GM18505 (cell line): ENCODE measurements around the gene OSBPL6.

Source experiments
- ATAC-seq: cut with Tn5 transposase; IDR thresholded peaks from one replicate; pipeline ENCODE4 v1.9.1; 2021; ENCODE audit not compliant: unreplicated experiment
- POLR2A ChIP-seq: IDR thresholded peaks from 4 replicates; pipeline ENCODE4 v1.6.1; 2011; ENCODE audit warnings: borderline replicate concordance; ENCODE audit not compliant: insufficient read depth, insufficient read length; ENCODE audit errors: extremely low read depth

OSBPL6 gene

GRCh38 chr2:178211943-178212342 lies 17.6 kb downstream of the OSBPL6 start:
- no peak for ATAC-seq

DNA sequence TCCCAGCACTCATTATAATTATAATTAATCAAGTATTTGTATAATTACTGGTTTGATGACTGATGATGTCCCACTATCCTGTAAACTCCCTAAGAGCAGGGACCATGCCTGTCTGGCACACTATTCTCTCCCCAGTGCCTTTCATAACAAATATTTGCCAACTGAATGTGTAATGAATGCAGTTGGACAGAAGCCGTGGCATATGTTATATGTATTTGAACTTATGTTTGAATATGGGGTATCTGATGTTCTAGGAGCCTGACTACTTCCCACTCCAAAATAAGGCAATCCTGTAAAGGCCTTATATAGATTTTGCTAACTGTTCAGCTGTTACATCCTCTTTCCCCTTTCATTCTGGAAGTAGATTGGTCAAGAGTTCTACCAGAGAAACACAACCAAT lies 19.7 kb downstream of the OSBPL6 start:
- ATAC-seq: no peak
- TF ChIP-seq POLR2A: no peak

More at GRCh38 chr2:178211943-178212342, 17.6 kb downstream of the OSBPL6 start:
- no peak for TF ChIP-seq POLR2A

DNA sequence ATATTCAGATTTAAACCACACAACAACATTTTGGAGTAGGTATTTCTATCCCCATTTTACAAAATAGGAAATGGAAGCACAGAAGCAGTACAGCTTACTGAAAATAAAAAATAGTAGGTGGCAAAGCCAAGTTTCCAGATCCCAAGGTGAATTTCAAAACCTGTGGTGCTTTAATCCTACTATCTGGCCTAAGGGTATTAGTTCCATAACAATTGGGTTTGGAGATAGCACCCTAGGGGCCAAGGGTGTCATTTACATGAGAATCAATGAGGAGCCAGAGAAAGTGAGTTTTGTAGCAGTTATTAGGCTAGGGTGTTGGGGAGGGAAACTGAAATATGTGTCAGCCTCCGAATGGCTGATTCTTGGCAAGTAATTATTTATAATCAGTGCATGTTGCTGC lies 24.9 kb downstream of the OSBPL6 start:
- TF ChIP-seq POLR2A: no peak
- ATAC-seq: no peak

DNA sequence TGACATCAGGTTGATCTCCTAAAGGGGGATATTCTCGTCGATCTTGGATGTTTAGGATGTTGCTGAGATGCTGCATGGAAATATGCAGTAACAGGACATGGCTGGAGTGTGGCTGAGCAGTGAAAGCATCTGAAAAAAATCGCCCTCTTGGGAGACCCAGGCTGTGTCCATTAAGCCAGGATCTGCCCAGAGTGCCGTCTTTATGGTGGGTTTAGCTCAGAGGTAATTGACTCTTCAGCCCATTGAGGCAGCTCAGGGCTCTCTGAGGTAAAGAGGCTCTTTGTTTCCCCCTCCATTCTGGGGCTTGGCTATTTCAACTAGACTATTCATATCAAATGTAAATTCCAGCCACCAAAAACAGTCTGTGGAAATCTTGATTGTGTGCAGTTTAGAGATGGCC lies 26.5 kb downstream of the OSBPL6 start:
- TF ChIP-seq POLR2A: no peak
- ATAC-seq: no peak

DNA sequence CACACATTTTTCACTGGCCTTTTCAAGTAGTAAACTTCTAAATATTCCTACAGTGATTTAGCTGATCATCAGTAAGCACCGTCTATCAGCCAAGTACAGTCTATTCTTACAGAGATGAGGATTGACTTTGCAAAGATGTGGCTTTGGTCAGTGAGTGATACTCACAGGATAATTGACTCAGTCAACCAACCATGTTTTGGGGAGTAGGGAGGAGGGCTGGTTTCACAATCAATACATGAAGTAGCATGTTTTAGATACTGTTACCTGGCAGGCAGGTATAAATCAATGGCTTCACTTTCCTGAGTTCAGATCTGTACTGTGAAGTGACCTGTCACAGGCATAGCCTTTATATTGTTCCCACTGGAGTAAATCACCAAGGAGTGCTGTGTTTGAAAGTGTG lies 27.2 kb downstream of the OSBPL6 start:
- no peak for TF ChIP-seq POLR2A
- ATAC-seq: no peak

- ATAC-seq: no peak
- no peak for TF ChIP-seq POLR2A
Observed at GRCh38 chr2:178223806-178224205, 29.5 kb downstream of the OSBPL6 start.

DNA sequence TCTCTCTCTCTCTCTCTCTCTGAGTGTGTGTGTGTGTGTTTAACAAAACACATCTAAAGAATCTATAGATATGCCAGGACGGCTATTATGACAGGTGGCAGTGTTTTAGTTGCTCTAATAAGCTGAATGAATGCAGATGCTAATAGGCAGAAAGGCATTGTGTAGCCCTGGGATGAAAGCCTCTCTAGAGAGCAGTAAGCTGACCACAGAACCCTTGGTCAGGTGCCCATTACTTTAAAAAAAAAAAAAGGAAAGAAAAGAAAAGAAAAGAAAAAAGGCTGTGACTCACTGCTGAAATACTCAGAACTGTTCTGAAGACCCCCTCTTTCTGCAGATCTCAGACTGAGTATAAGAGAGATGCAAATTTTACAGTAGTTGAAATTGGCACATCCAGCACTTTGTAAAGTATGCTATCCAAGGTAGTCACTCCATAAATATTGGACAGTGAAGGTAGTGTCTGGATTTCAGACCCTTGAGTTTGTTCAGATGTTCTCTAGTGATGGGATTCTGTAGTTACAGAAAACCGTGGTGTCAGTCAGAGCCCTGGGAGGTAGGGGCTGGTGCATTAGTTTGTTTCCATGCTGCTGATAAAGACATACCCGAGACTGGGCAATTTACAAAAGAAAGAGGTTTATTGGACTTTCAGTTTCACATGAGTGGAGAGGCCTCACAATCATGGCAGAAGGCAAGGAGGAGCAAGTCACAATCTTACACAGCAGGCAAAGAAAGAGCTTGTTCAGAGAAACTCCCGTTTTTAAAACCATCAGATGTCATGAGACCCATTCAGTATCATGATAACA lies 30.9 kb downstream of the OSBPL6 start:
- no peak for TF ChIP-seq POLR2A
- ATAC-seq: no peak

GRCh38 chr2:178227187-178227586 lies 32.9 kb downstream of the OSBPL6 start:
- no peak for TF ChIP-seq POLR2A
- ATAC-seq: no peak

DNA sequence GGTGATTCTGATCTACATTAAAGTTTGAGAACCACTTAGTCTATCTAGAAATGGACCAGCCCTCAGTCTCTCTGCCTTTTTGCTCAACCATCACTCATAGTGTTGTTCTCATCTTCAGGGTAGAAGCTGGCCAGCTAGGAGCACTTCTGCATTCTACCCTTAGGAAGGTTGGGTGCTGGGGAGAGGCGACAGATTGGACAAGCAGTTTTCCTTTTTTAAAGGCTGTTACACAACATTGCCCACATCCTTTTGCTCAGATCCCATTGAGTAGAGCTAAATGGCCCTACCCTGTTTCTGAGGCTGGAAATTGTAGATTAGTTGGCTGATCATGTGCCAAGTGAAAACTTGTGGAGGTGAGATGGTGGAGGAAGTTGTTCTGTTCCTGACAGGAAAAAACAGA lies 35.6 kb downstream of the OSBPL6 start:
- TF ChIP-seq POLR2A: no peak

DNA sequence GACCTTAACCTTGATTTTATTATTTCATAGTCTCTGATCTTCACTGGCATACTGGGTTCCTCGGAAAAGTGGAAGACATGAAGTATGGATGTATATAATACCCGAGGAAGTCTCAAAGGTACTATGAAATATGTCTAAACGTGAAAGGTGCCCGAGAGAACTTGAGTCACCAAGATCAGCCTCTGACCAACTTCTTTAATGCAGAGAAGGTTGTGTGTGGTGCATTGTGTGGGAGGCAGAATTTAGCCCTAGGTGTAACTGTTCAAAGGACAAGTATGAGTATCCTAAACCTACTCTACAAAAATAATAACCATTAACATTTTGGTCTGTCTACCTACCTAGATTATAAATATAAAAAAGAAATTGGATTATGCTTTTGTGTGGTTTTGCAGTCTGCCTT lies 36.1 kb downstream of the OSBPL6 start:
- ATAC-seq: no peak
- no peak for TF ChIP-seq POLR2A

More for the DNA sequence above, 35.6 kb downstream of the OSBPL6 start:
- no peak for ATAC-seq

DNA sequence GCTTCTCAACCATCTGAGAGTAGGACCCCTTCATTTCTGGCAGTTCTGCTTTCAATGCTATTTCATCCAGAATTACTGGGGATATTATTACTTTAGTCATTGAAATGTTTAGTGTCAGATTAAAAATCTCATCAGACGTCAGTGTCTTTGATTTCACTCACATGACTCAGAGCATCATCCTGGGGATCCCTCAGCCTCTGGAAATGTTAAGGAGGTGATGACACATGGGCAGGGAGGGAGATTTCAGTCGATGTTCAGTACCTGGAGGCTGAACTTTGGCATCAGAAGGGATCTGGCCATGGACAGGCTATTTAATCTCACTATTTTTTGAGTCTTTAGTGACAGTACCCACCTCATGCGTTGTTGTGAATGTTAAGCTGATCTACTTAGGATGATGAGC lies 39.1 kb downstream of the OSBPL6 start:
- no peak for ATAC-seq

DNA sequence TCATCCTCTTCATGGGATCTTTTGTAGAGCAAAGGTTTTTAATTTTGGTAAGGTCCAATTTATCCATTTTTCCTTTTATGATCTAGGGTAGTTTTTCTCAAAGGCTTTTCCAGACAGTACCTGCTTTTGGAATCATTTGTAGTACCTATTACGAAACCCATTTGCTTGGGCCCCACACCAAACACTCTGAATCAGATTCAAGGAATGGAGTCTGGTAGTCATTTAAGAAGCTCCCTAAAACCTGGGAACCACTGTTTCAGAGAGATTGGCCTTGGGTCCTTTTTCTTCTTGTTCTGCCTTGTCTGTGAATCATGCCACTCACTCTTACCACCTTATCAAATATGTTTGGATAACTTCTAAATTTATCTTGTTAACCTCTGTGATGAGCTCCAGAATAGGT lies 40.3 kb downstream of the OSBPL6 start:
- no peak for TF ChIP-seq POLR2A
- no peak for ATAC-seq

More for the DNA sequence above, 39.1 kb downstream of the OSBPL6 start:
- TF ChIP-seq POLR2A: no peak

- ATAC-seq: no peak
- TF ChIP-seq POLR2A: no peak
Observed at GRCh38 chr2:178237488-178238153, 43.3 kb downstream of the OSBPL6 start.

DNA sequence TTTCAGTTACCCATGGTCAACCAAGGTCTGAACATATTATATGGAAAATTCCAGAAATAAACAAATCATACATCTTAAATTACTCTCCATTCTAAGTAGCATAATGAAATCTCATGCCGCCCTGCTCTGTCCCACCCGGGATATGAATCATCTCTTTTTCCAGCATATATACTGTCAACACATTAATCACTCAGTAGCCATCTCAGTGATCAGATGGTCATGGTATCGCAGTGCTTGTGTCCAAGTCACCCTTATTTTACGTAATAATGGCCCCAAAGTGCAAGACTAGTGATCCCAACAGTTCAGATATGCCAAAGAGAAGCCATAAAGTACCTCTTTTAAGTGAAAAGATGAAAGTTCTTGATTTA lies 43.8 kb downstream of the OSBPL6 start:
- TF ChIP-seq POLR2A: no peak
- no peak for ATAC-seq
